Ovary (tissue), 9 donors: ENCODE data around the gene POLK. TPM values are rescaled to one million over a fixed set of nuclear protein-coding genes. Genes with fewer than 3 reads are reported as not detected.

ENCODE experiments used
- DNase-seq, 5 donors: peaks; one replicate each; pipeline ENCODE4 v3.0.0-alpha.2; 2019 to 2020
- H3K27ac ChIP-seq, 2 donors: fragments of 200-600 bp; one replicate each; pipeline versions ENCODE4 v1.5.1 to v1.8.0; 2019 to 2022
- H3K27me3 ChIP-seq: fragments of 200-600 bp; one replicate; pipeline ENCODE4 v1.8.0; 2022
- H3K36me3 ChIP-seq: fragments of 200-600 bp; sonication (generic); one replicate; pipeline ENCODE4 v1.5.1; 2019
- H3K4me1 ChIP-seq: one replicate; pipeline ENCODE4 v1.8.1; 2013; ENCODE audit warnings: mild to moderate bottlenecking, moderate library complexity; ENCODE audit not compliant: insufficient read depth
- H3K4me3 ChIP-seq: fragments of 200-600 bp; sonication (generic); one replicate; pipeline ENCODE4 v1.5.1; 2017
- H3K9me3 ChIP-seq, 2 donors: fragments of 200-600 bp in 1 of 2; sonication (generic) in 1 of 2; one replicate each; pipeline versions ENCODE4 v1.5.1 to v1.8.1; 2013 to 2019; ENCODE audit warnings: mild to moderate bottlenecking in 1 of 2, moderate library complexity in 1 of 2
- EP300 ChIP-seq: sonication (generic); formaldehyde crosslinking; IDR thresholded peaks from one replicate; pipeline ENCODE4 v1.6.1; 2017; ENCODE audit warnings: antibody characterized with exemption
- POLR2A ChIP-seq: fragments of 450-650 bp; IDR thresholded peaks from one replicate; pipeline ENCODE4 v1.6.1; 2017; ENCODE audit warnings: antibody characterized with exemption, mild to moderate bottlenecking, moderate library complexity
- WGBS, 3 donors: extraction: QIAGEN DNeasy Blood & Tissue Kit in 1 of 3; methylation state at CpG; one replicate each; pipeline versions ENCODE4 v1.1.5 to v1.1.7; 2013 to 2017; 5-methylcytosine and 5-hydroxymethylcytosine counted together
- intact Hi-C, 4 donors: fragments of 100-400 bp; cut with DNase I; formaldehyde crosslinking; loops; one replicate each; pipeline versions ENCODE4 v1.11.0 to v1.15.1; 2022 to 2023
- polyA plus RNA-seq, 2 donors: library from polyadenylated mRNA; stranded (reverse); fragments of 200-250 nt in 1 of 2; fragments of 350-450 nt in 1 of 2; fragmentation: Illumina TruSeq in 1 of 2; extraction: RNeasy Lipid Tissue Mini Kit (QIAGEN cat#74804) in 1 of 2; gene quantifications; one replicate each; pipeline ENCODE4 v1.2.3, GENCODE V29; 2013 to 2014
- total RNA-seq, 7 donors: library from RNA; depleted of rRNA in 2 of 7; stranded (reverse); fragments of >200 nt in 2 of 7; fragmentation: NEBNext Ultra II Directional in 3 of 7; extraction: Animal tissue kit (Norgen Biotek cat#: 25700) in 3 of 7; gene quantifications; one replicate each; pipeline versions ENCODE4 v1.1.0 to v1.2.4, GENCODE V29; 2016 to 2023
- TF ChIP-seq, protein P1 (sequence below), 3 donors: fragments of 450-650 bp in 2 of 3; fragments of 200-600 bp in 1 of 3; IDR thresholded peaks; one replicate each; pipeline versions ENCODE4 v1.5.1 to v1.8.0; 2016 to 2022; ENCODE audit warnings: antibody characterized with exemption in 3 of 3, mild to moderate bottlenecking in 1 of 3
- donor health status: DM: no; HTN: no; CAD: no; lungs with moderate emphysema.
- donor health status: DM: no; HTN: no; CAD: no.
- donor health status: Bipolar disorder and iron deficiency.
- donor health status: DM: yes; HTN: yes; CAD: no.
- donor health status: DM: no; HTN: no; CAD: no.
- donor health status: DM: yes; HTN: yes; CAD: no.

Gene POLK
- total and polyA plus RNA-seq, 9 donors = 9.3 to 41.0 (median 32.4) TPM

- WGBS, 3 donors = 96 to 99% (median 97%) methylated on average over 2 of the region's 2 CpGs
- intact Hi-C loops = no loop called here
- no peak overlapping the region for H3K27ac ChIP-seq
- H3K9me3 ChIP-seq = no peaks in the 10 kb centered on the region
- no peaks in the 10 kb centered on the region for H3K36me3 ChIP-seq
- no peak for TF ChIP-seq EP300
- H3K4me1 ChIP-seq = peaks cover 1% of the 10 kb centered on the region
- DNase-seq = no peak
- H3K4me3 ChIP-seq = no peak overlapping the region
- no peaks in the 10 kb centered on the region for H3K27me3 ChIP-seq
These were observed 23.0 kb downstream of the POLK start for GRCh38 chr5:75534734-75535133.

GRCh38 chr5:75536147-75536546 is 24.5 kb downstream of the POLK start:
- H3K27me3 ChIP-seq = no peaks in the 10 kb centered on the region
- intact Hi-C loops = no loop called here
- H3K4me1 ChIP-seq = peaks cover 1% of the 10 kb centered on the region
- WGBS, 3 donors = 88 to 92% (median 90%) methylated on average over 3 of the region's 3 CpGs
- H3K27ac ChIP-seq = no peak overlapping the region
- no peak overlapping the region for H3K4me3 ChIP-seq
- no peak for DNase-seq
- H3K36me3 ChIP-seq = no peaks in the 10 kb centered on the region
- TF ChIP-seq POLR2A (no peak), EP300 (no peak)
- TF ChIP-seq, protein P1, sequence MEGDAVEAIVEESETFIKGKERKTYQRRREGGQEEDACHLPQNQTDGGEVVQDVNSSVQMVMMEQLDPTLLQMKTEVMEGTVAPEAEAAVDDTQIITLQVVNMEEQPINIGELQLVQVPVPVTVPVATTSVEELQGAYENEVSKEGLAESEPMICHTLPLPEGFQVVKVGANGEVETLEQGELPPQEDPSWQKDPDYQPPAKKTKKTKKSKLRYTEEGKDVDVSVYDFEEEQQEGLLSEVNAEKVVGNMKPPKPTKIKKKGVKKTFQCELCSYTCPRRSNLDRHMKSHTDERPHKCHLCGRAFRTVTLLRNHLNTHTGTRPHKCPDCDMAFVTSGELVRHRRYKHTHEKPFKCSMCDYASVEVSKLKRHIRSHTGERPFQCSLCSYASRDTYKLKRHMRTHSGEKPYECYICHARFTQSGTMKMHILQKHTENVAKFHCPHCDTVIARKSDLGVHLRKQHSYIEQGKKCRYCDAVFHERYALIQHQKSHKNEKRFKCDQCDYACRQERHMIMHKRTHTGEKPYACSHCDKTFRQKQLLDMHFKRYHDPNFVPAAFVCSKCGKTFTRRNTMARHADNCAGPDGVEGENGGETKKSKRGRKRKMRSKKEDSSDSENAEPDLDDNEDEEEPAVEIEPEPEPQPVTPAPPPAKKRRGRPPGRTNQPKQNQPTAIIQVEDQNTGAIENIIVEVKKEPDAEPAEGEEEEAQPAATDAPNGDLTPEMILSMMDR (IDR thresholded peaks at IDR 0.05) = no peak
- H3K9me3 ChIP-seq = no peaks in the 10 kb centered on the region

- no peaks in the 10 kb centered on the region for H3K9me3 ChIP-seq
- H3K27ac ChIP-seq = no peak overlapping the region
- H3K36me3 ChIP-seq = no peaks in the 10 kb centered on the region
- H3K27me3 ChIP-seq = no peaks in the 10 kb centered on the region
- H3K4me3 ChIP-seq = no peak overlapping the region
- no peak for DNase-seq
- H3K4me1 ChIP-seq = peaks cover 1% of the 10 kb centered on the region
- intact Hi-C loops = no loop called here
- WGBS, 3 donors = 97% methylated on average over 6 of the region's 6 CpGs
- TF ChIP-seq, protein P1 (IDR thresholded peaks at IDR 0.05) = no peak
- TF ChIP-seq POLR2A (no peak), EP300 (no peak)
These were observed 25.1 kb downstream of the POLK start for GRCh38 chr5:75536694-75537360.

DNA sequence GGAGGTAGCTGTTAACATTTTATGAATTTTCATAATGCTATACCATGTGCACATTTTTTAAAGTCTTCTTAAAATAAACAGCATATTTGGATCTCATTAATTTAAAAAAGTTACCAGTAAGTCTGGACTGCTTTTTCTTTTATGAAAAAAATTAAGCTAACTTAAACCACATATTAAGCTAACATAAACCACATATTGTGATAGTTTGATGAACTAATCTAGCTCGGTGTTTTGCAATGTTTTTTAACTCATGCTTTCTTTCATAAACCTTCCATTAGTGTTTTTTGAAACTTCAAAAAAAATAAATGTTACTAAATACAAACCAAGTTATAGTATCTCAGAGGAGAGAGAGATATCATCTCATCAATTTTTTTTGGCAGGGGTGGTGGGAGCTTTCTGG is 26.5 kb downstream of the POLK start:
- H3K9me3 ChIP-seq = no peaks in the 10 kb centered on the region
- intact Hi-C loops = no loop called here
- H3K4me1 ChIP-seq = peaks cover 1% of the 10 kb centered on the region
- no peaks in the 10 kb centered on the region for H3K36me3 ChIP-seq
- H3K27me3 ChIP-seq = no peaks in the 10 kb centered on the region
- WGBS, 3 donors = 22 to 28% (median 26%) methylated on average over 1 of the region's 1 CpG
- H3K27ac ChIP-seq = no peak overlapping the region
- H3K4me3 ChIP-seq = no peak overlapping the region
- DNase-seq = no peak
- TF ChIP-seq EP300 = no peak
- TF ChIP-seq POLR2A = no peak
- TF ChIP-seq, protein P1 (IDR thresholded peaks at IDR 0.05) = no peak

GRCh38 chr5:75545131-75545530 is 33.4 kb downstream of the POLK start:
- no peaks in the 10 kb centered on the region for H3K27me3 ChIP-seq
- no peaks in the 10 kb centered on the region for H3K36me3 ChIP-seq
- no peak overlapping the region for H3K4me3 ChIP-seq
- H3K9me3 ChIP-seq = no peaks in the 10 kb centered on the region
- 82 to 94% (median 87%) methylated on average over 2 of the region's 2 CpGs for WGBS, 3 donors
- intact Hi-C loops = loop anchor here in 1 of 4 donors (2.0 kb wide), 1 partner anchor 26 kb away; no protein-coding TSS in a partner anchor
- no peaks in the 10 kb centered on the region for H3K4me1 ChIP-seq
- TF ChIP-seq, protein P1 (IDR thresholded peaks at IDR 0.05) = no peak
- no peak for TF ChIP-seq POLR2A
- TF ChIP-seq EP300 = no peak
- DNase-seq = no peak
- no peak overlapping the region for H3K27ac ChIP-seq
